GM23338 (cell line): Measurements from ENCODE around the gene CST11. TPM values are rescaled to one million over a fixed set of nuclear protein-coding genes. Genes with fewer than 3 reads are reported as not detected.

ENCODE experiments used
- ATAC-seq: fragments of 200-7000 bp; cut with Tn5 transposase; 3 replicates; pipeline ENCODE4 v1.9.1; 2020
- DNase-seq: peaks from one replicate; pipeline ENCODE4 v3.0.0-alpha.2; 2015; ENCODE audit warnings: low spot score
- H2AFZ ChIP-seq: fragments of 200-600 bp; sonication (generic); 2 replicates; pipeline ENCODE4 v1.8.0; 2016; ENCODE audit warnings: antibody characterized with exemption, mild to moderate bottlenecking, moderate library complexity
- H3F3A ChIP-seq: fragments of 200-600 bp; sonication (generic); replicated peaks from 2 replicates; pipeline ENCODE4 v1.8.0; 2017; ENCODE audit warnings: antibody characterized with exemption, mixed run types, low read depth
- H3K27ac ChIP-seq: fragments of 200-600 bp; sonication (generic); 2 replicates; pipeline ENCODE4 v1.6.1; 2016; ENCODE audit warnings: low read depth
- H3K27me3 ChIP-seq: fragments of 200-600 bp; sonication (generic); 2 replicates; pipeline ENCODE4 v1.8.0; 2016; ENCODE audit warnings: mild to moderate bottlenecking, mixed run types, moderate library complexity; ENCODE audit not compliant: insufficient read depth
- H3K36me3 ChIP-seq: fragments of 200-600 bp; sonication (generic); 2 replicates; pipeline ENCODE4 v1.8.0; 2016; ENCODE audit warnings: mild to moderate bottlenecking; ENCODE audit not compliant: insufficient read depth
- H3K4me1 ChIP-seq: fragments of 200-600 bp; sonication (generic); 2 replicates; pipeline ENCODE4 v1.8.0; 2016; ENCODE audit warnings: mild to moderate bottlenecking, moderate library complexity; ENCODE audit not compliant: insufficient read depth
- H3K4me2 ChIP-seq: fragments of 200-600 bp; sonication (generic); 2 replicates; pipeline ENCODE4 v1.7.1; 2017; ENCODE audit warnings: mixed run types
- H3K4me3 ChIP-seq: fragments of 200-600 bp; sonication (generic); 2 replicates; pipeline ENCODE4 v1.6.1; 2016; ENCODE audit warnings: mixed run types
- H3K79me2 ChIP-seq: fragments of 200-600 bp; sonication (generic); replicated peaks from 2 replicates; pipeline ENCODE4 v1.8.0; 2017; ENCODE audit warnings: mild to moderate bottlenecking; ENCODE audit not compliant: insufficient read depth
- H3K9me2 ChIP-seq: fragments of 200-600 bp; sonication (generic); 2 replicates; pipeline ENCODE4 v1.8.0; 2017; ENCODE audit not compliant: insufficient read depth
- H4K20me1 ChIP-seq: fragments of 200-600 bp; sonication (generic); replicated peaks from 2 replicates; pipeline ENCODE4 v1.8.0; 2017; ENCODE audit warnings: mild to moderate bottlenecking; ENCODE audit not compliant: insufficient read depth
- H3K27ac Mint-ChIP-seq: 2 replicates; pipeline ENCODE4 v1.8.0; 2020; ENCODE audit warnings: inconsistent platforms, mild to moderate bottlenecking, moderate library complexity, mixed read lengths
- H3K27me3 Mint-ChIP-seq: 3 replicates; pipeline ENCODE4 v1.8.0; 2022; ENCODE audit warnings: low read depth, mild to moderate bottlenecking, moderate library complexity, mixed read lengths, inconsistent platforms; ENCODE audit not compliant: insufficient read depth, poor library complexity
- H3K36me3 Mint-ChIP-seq: 3 replicates; pipeline ENCODE4 v1.8.0; 2021; ENCODE audit warnings: low read depth, mild to moderate bottlenecking, inconsistent platforms, moderate library complexity, mixed read lengths
- H3K4me1 Mint-ChIP-seq: 3 replicates; pipeline ENCODE4 v1.8.0; 2020; ENCODE audit warnings: mild to moderate bottlenecking, inconsistent platforms, mixed read lengths
- H3K4me3 Mint-ChIP-seq: 3 replicates; pipeline ENCODE4 v1.8.0; 2021; ENCODE audit warnings: moderate library complexity, mild to moderate bottlenecking, inconsistent platforms, mixed read lengths
- H3K9me3 Mint-ChIP-seq: 3 replicates; pipeline ENCODE4 v1.8.0; 2020; ENCODE audit warnings: moderate library complexity, mild to moderate bottlenecking, inconsistent platforms, mixed read lengths
- EZH2 ChIP-seq: fragments of 200-600 bp; sonication (generic); IDR thresholded peaks from one replicate; pipeline ENCODE4 v1.8.0; 2017; ENCODE audit warnings: antibody characterized with exemption, mild to moderate bottlenecking, low read depth; ENCODE audit not compliant: unreplicated experiment
- EZH2phosphoT487 ChIP-seq: fragments of 200-600 bp; sonication (generic); IDR thresholded peaks from one replicate; pipeline ENCODE4 v1.8.1; 2018; ENCODE audit warnings: antibody characterized with exemption; ENCODE audit not compliant: unreplicated experiment
- JUNB ChIP-seq: IDR thresholded peaks from one replicate; pipeline ENCODE4 v1.6.1; 2016; ENCODE audit warnings: antibody characterized with exemption; ENCODE audit not compliant: unreplicated experiment
- NANOG ChIP-seq: IDR thresholded peaks from 2 replicates; pipeline ENCODE4 v1.6.1; 2016; ENCODE audit warnings: antibody characterized with exemption, borderline replicate concordance
- STAT1 ChIP-seq: IDR thresholded peaks from one replicate; pipeline ENCODE4 v1.6.1; 2016; ENCODE audit warnings: antibody characterized with exemption; ENCODE audit not compliant: unreplicated experiment
- ZNF114 ChIP-seq: fragments of 250-450 bp; sonication (Bioruptor Pico); IDR thresholded peaks from 2 replicates; pipeline ENCODE4 v1.5.0; 2020; ENCODE audit warnings: mild to moderate bottlenecking, moderate library complexity
- ZNF331 ChIP-seq: fragments of 250-450 bp; sonication (Bioruptor Pico); IDR thresholded peaks from 2 replicates; pipeline ENCODE4 v1.5.0; 2020; ENCODE audit warnings: low read depth, mild to moderate bottlenecking, moderate library complexity
- ZNF462 ChIP-seq: fragments of 250-450 bp; sonication (Bioruptor Pico); IDR thresholded peaks from 2 replicates; pipeline ENCODE4 v1.5.0; 2020; ENCODE audit warnings: mild to moderate bottlenecking, moderate library complexity
- long read RNA-seq: library from polyadenylated mRNA; unstranded; transcript quantifications from one replicate; pipeline ENCODE4 v2.0.0, GENCODE V29; 2020; ENCODE audit not compliant: unreplicated experiment
- polyA plus RNA-seq: library from polyadenylated mRNA; unstranded; fragments of >200 nt; fragmentation: Nextera tagmentation; extraction: Ambion mirVana; gene quantifications from 2 replicates; pipeline ENCODE4 v1.2.1, GENCODE V29; 2016
- total RNA-seq: library from RNA; depleted of rRNA; stranded (reverse); fragments of >200 nt; shearing (Covaris generic); gene quantifications from 2 replicates; pipeline ENCODE4 v1.2.3, GENCODE V29; 2014; rRNA removed

Gene CST11
- not detected in 2 replicates for total RNA-seq
- 0.73 TPM in 1 of 2 replicates, not detected in the other for polyA plus RNA-seq
- long read RNA-seq: 0 reads

GRCh38 chr20:23452776-23453175 is at the start of gene CST11:
Gene CST11, minus strand, starts transcription at chr20:23452876. Its CDS starts 65 bp downstream, at chr20:23452811.
- H4K20me1 ChIP-seq: no peaks in the 10 kb centered on the region
- Mint-ChIP-seq H3K9me3 (peaks cover 9% of the 10 kb centered on the region; the same call in 2 of the 3 replicates), H3K36me3 (peaks cover 7% of the 10 kb centered on the region; the same call in 1 of the 3 replicates), H3K27ac (no peak within 1 kb of the TSS), H3K4me1 (peaks cover 10% of the 10 kb centered on the region; the same call in 2 of the 3 replicates), H3K4me3 (no peak within 1 kb of the TSS), H3K27me3 (peaks cover 13% of the 10 kb centered on the region)
- no peak within 1 kb of the TSS for H3K4me3 ChIP-seq
- H2AFZ ChIP-seq: peak within 1 kb of the TSS; percentile 83
- H3K79me2 ChIP-seq: no peaks in the 10 kb centered on the region
- no peaks in the 10 kb centered on the region for H3K27me3 ChIP-seq
- no peak within 1 kb of the TSS for H3K27ac ChIP-seq
- ATAC-seq (no peak), DNase-seq (no peak)
- no peaks in the 10 kb centered on the region for H3K36me3 ChIP-seq
- no peaks in the 10 kb centered on the region for H3F3A ChIP-seq
- H3K4me1 ChIP-seq: no peaks in the 10 kb centered on the region
- no peak within 1 kb of the TSS for H3K4me2 ChIP-seq
- TF ChIP-seq EZH2 (no peak), ZNF114 (CRISPR knock-in tag) (no peak), NANOG (no peak), ZNF331 (no peak), EZH2phosphoT487 (no peak), ZNF462 (CRISPR knock-in tag) (no peak), STAT1 (no peak), JUNB (no peak)
- H3K9me2 ChIP-seq: no peaks in the 10 kb centered on the region
